Esophagus squamous epithelium (tissue), 5 donors: Measurements from ENCODE around the gene ITPR3. TPM values are rescaled to one million over a fixed set of nuclear protein-coding genes. Genes with fewer than 3 reads are reported as not detected.

Source experiments
- DNase-seq: peaks from one replicate; lab custom pipeline; 2025; lab: John Stamatoyannopoulos, UW
- H3K27ac ChIP-seq, 4 donors: fragments of 200-600 bp; sonication (generic); one replicate each; pipeline ENCODE4 v1.5.1; 2016 to 2019; ENCODE audit warnings: mild to moderate bottlenecking in 1 of 4
- H3K27me3 ChIP-seq, 4 donors: fragments of 200-600 bp; sonication (generic); 1 replicate in 3 of 4; 2 replicates in 1 of 4; pipeline versions ENCODE4 v1.5.1 to v1.6.0; 2017 to 2021; ENCODE audit warnings: antibody characterized with exemption in 1 of 4
- H3K36me3 ChIP-seq, 3 donors: fragments of 200-600 bp; sonication (generic); one replicate each; pipeline ENCODE4 v1.5.1; 2016 to 2019
- H3K4me1 ChIP-seq, 3 donors: fragments of 200-600 bp; sonication (generic); one replicate each; pipeline ENCODE4 v1.5.1; 2017 to 2019
- H3K4me3 ChIP-seq, 4 donors: fragments of 200-600 bp; sonication (generic); 1 replicate in 3 of 4; 2 replicates in 1 of 4; pipeline ENCODE4 v1.5.1; 2016 to 2019; ENCODE audit warnings: mild to moderate bottlenecking in 2 of 4, moderate library complexity in 1 of 4
- H3K9me3 ChIP-seq, 3 donors: fragments of 200-600 bp; sonication (generic); one replicate each; pipeline ENCODE4 v1.5.1; 2016 to 2019
- POLR2A ChIP-seq, 4 donors: fragments of 450-650 bp; IDR thresholded peaks; one replicate each; pipeline ENCODE4 v1.6.1; 2017; ENCODE audit warnings: antibody characterized with exemption in 4 of 4, mild to moderate bottlenecking in 4 of 4, moderate library complexity in 3 of 4
- WGBS, 2 donors: methylation state at CpG; one replicate each; pipeline ENCODE4 v1.1.5; 2018; 5-methylcytosine and 5-hydroxymethylcytosine counted together
- intact Hi-C: fragments of 100-400 bp; cut with DNase I; formaldehyde crosslinking; loops from one replicate; pipeline ENCODE4 v1.15.0; 2022
- total RNA-seq, 4 donors: library from RNA; depleted of rRNA; stranded (reverse); fragments of >200 nt; gene quantifications; one replicate each; pipeline ENCODE4 v1.1.0, GENCODE V29; 2016
- TF ChIP-seq, protein P1 (sequence below), 6 experiments: fragments of 450-650 bp in 4 of 6; fragments of 200-600 bp in 2 of 6; sonication (generic) in 2 of 6; IDR thresholded peaks; one replicate each; pipeline ENCODE4 v1.5.1; 2016 to 2019; ENCODE audit warnings: antibody characterized with exemption in 6 of 6, mild to moderate bottlenecking in 4 of 6, moderate library complexity in 4 of 6
- donor health status: DM: yes; HTN: yes; CAD: no.

ITPR3 gene
- total RNA-seq, 4 donors from 2014 or later = 21.8 to 39.2 (median 35.3) TPM

DNA sequence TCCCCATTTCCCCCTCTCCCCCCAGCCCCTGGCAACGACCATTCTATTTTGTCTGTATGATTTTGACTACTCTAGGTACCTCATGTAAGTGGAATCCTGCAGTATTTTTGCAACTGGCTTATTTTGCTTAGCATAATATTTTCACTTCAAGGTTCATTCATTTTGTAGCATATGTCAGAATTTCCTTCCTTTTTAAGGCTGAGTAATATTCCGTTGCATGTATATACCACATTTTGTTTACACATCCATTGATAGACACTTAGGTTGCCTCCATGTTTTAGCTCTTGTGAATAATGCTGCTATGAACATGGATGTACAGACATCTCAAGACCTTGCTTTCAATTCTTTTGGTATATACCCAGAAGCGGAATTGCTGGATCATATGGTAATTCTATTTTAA is 91.8 kb downstream of the ITPR3 start:
- DNase-seq = no peak
- Histone ChIP-seq H3K36me3 (peaks cover 0 to 14% (median 0%) of the 10 kb centered on the region in 3 donors), H3K4me3 (no peak overlapping the region), H3K27me3 (no peaks in the 10 kb centered on the region), H3K27ac (no peak overlapping the region), H3K9me3 (no peaks in the 10 kb centered on the region), H3K4me1 (peaks cover 25 to 63% (median 26%) of the 10 kb centered on the region in 3 donors)
- intact Hi-C loops = no loop called here
- WGBS, 2 donors = 89 to 91% methylated on average over 3 of the region's 3 CpGs
- TF ChIP-seq, protein P1, sequence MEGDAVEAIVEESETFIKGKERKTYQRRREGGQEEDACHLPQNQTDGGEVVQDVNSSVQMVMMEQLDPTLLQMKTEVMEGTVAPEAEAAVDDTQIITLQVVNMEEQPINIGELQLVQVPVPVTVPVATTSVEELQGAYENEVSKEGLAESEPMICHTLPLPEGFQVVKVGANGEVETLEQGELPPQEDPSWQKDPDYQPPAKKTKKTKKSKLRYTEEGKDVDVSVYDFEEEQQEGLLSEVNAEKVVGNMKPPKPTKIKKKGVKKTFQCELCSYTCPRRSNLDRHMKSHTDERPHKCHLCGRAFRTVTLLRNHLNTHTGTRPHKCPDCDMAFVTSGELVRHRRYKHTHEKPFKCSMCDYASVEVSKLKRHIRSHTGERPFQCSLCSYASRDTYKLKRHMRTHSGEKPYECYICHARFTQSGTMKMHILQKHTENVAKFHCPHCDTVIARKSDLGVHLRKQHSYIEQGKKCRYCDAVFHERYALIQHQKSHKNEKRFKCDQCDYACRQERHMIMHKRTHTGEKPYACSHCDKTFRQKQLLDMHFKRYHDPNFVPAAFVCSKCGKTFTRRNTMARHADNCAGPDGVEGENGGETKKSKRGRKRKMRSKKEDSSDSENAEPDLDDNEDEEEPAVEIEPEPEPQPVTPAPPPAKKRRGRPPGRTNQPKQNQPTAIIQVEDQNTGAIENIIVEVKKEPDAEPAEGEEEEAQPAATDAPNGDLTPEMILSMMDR (IDR thresholded peaks at IDR 0.05) = no peak
- TF ChIP-seq POLR2A (IDR thresholded peaks at IDR 0.05) = no peak

DNA sequence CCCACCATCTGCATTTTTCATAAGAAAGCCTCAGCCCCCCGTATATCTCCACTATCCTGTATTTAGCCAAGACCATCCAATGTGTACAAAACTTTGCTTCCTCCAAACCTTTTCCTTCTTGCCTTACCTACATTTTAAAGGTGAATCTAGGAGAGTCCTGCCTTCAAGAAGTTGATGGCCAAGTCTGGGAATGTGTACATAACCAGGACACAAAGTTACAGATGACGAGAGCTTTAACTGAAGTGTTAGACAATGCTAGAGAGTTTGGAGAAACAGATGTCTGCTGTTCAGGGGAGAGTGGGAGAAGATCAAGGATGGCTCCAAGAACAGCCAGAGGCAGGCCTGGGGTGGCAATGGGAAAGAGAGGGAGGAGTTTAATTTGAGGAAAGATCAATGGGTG is 92.7 kb downstream of the ITPR3 start:
- TF ChIP-seq, protein P1 (IDR thresholded peaks at IDR 0.05) = no peak
- TF ChIP-seq POLR2A (IDR thresholded peaks at IDR 0.05) = no peak
- Histone ChIP-seq H3K4me3 (no peak overlapping the region), H3K9me3 (no peaks in the 10 kb centered on the region), H3K4me1 (peaks cover 25 to 66% (median 35%) of the 10 kb centered on the region in 3 donors), H3K27me3 (no peaks in the 10 kb centered on the region), H3K27ac (no peak overlapping the region), H3K36me3 (peaks cover 0 to 5% (median 0%) of the 10 kb centered on the region in 3 donors)
- no peak for DNase-seq
- intact Hi-C loops = no loop called here
- 80 to 85% methylated on average over 1 to 2 of the region's 2 CpGs for WGBS, 2 donors

DNA sequence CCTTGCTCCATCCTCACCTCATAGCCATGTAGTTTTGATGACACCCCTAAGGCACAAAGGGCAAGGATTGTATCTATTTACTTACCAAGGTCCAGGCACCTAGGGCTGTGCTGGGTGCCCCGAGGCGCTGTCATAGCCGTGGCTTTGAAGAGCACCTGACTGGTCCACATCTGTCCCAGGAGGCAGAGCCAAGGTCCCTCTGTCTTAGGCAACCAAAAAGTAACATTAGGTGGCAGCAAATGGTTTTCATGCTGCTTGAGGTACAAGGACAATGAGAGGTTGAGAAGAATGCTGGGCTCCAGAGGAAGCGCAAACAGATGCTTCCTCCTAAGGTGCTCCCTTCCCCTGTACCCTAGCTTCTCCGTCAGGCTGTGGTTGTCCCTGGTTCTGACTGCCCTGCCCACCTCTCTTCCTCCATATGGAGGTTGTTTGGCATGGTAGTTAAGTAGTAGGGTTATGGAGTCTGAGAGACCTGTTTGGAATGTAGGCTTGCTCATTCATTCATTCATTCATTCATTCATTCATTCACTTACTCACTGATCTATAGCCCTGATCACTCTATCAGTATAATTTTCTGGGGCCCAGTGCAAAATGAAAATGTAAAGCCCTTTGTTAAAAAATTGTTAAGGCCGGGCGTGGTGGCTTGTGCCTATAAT is 93.4 kb downstream of the ITPR3 start:
- no peak for DNase-seq
- Histone ChIP-seq H3K9me3 (no peaks in the 10 kb centered on the region), H3K4me1 (peaks cover 25 to 66% (median 42%) of the 10 kb centered on the region in 3 donors), H3K27ac (no peak overlapping the region), H3K36me3 (peaks cover 0 to 2% (median 0%) of the 10 kb centered on the region in 3 donors), H3K27me3 (no peaks in the 10 kb centered on the region), H3K4me3 (no peak overlapping the region)
- WGBS, 2 donors = 90 to 100% methylated on average over 4 to 7 of the region's 7 CpGs
- intact Hi-C loops = no loop called here
- TF ChIP-seq POLR2A (IDR thresholded peaks at IDR 0.05) = no peak
- TF ChIP-seq, protein P1 (IDR thresholded peaks at IDR 0.05) = no peak

DNA sequence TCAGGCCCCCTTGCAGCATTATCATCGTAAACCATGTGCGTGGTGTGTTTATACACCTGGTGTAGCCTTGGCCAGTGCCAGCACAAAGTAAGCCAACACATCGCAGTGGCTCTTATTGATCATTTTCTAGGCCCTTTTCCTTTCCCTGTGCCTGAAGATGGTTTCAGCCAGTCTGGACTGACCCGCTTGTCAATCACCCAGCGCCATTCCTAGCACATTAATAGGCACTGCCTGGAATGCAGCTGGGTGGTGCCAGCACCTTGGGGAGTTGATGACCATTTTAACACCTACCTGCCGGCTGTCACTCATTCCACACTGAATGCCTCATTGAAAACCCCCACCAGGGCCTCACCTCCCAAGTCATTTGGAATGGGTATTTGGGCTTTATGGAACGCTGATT is 95.3 kb downstream of the ITPR3 start:
- Histone ChIP-seq H3K27ac (peak overlapping the region; percentile 47 to 84 (median 76)), H3K9me3 (no peaks in the 10 kb centered on the region), H3K4me3 (no peak overlapping the region), H3K4me1 (peaks cover 13 to 66% (median 47%) of the 10 kb centered on the region in 3 donors), H3K27me3 (no peaks in the 10 kb centered on the region), H3K36me3 (no peaks in the 10 kb centered on the region)
- intact Hi-C loops = no loop called here
- WGBS, 2 donors = 37 to 46% methylated on average over 6 to 7 of the region's 7 CpGs
- TF ChIP-seq, protein P1 (IDR thresholded peaks at IDR 0.05) = no peak
- no peak for TF ChIP-seq POLR2A (IDR thresholded peaks at IDR 0.05)
- no peak for DNase-seq

DNA sequence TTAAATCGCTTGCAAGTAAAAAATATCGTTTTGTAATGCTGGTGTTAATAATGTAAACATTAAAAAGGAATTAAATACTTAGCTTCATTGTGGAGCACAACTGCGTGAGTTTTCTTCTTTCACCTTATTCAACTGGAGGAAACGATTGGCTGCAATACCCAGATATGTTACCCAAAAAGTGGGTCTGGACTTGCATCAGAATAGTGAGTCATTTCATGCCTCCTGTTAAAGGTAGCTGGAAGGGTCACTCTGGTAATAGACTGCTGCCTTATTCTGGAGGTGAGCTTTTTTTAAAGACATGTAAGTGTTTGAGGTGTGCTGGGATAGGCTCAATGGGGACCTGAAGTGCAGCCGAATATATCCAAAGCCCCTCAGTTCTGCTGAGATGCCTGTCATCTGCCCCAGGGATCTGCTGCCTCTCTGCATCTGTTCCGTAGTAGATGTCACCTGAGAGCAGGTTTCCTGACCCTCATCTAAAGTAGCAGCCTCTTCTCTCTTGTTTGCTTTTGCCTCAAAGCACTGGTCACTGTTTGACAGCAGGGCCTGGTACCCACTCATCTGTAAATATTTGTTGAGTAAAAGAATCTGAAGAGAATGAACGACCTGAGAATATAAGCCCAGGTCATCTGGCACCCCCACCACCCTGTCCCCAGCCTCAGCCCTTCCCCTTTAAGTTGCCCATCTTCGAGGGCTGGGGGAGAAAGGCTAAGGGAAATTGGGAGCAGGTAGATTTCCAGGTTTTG is 95.9 kb downstream of the ITPR3 start:
- peaks cover 12 to 65% (median 47%) of the 10 kb centered on the region in 3 donors for H3K4me1 ChIP-seq

More for the DNA sequence above, 95.9 kb downstream of the ITPR3 start:
- no peaks in the 10 kb centered on the region for H3K27me3 ChIP-seq
- no peaks in the 10 kb centered on the region for H3K9me3 ChIP-seq
- no peak for DNase-seq
- H3K27ac ChIP-seq = peak overlapping the region; percentile 47 to 84 (median 76)
- TF ChIP-seq POLR2A (IDR thresholded peaks at IDR 0.05) = no peak
- TF ChIP-seq, protein P1 (IDR thresholded peaks at IDR 0.05) = no peak
- intact Hi-C loops = no loop called here
- 52 to 57% methylated on average over 8 of the region's 8 CpGs for WGBS, 2 donors
- H3K4me3 ChIP-seq = no peak overlapping the region
- H3K36me3 ChIP-seq = no peaks in the 10 kb centered on the region
